ENCODE results near the gene APOBEC2. TPM values are rescaled to one million over a fixed set of nuclear protein-coding genes. Genes with fewer than 3 reads are reported as not detected.

The APOBEC2 gene
- total RNA-seq, 2 experiments from 2014 or later, result not detected

Other genes starting within 250 kb of the APOBEC2 start
- gene UNC5CL, start 14.0 kb upstream of the APOBEC2 start, total RNA-seq, result 1 to 10 TPM; 1.0 to 1.2 TPM
- gene TSPO2, start 10.7 kb upstream of the APOBEC2 start, total RNA-seq, result not detected
- gene OARD1, start 19.2 kb downstream of the APOBEC2 start, total RNA-seq, result 10 to 100 TPM; 37.7 to 38.1 TPM
- gene NFYA, start 19.8 kb downstream of the APOBEC2 start, total RNA-seq, result 10 to 100 TPM; 26.8 to 27.1 TPM
- gene TREML1, start 101.1 kb downstream of the APOBEC2 start, total RNA-seq, result not detected
- not detected for gene TREM2, start 109.9 kb downstream of the APOBEC2 start, total RNA-seq
- 1 to 10 TPM; 2.0 to 2.3 TPM for gene TREML2, start 147.9 kb downstream of the APOBEC2 start, total RNA-seq
- not detected for gene TREML4, start 175.1 kb downstream of the APOBEC2 start, total RNA-seq
- not detected for gene TREM1, start 233.5 kb downstream of the APOBEC2 start, total RNA-seq

Measured in activated CD8-positive, alpha-beta memory T cell treated with anti-CD3 and anti-CD28 coated beads for 36 hours (primary cell).